Neural crest cell (in vitro differentiated cells): ENCODE measurements around the gene ARHGEF10L. TPM values are rescaled to one million over a fixed set of nuclear protein-coding genes. Genes with fewer than 3 reads are reported as not detected.

ENCODE experiments used
- DNase-seq: peaks from one replicate; pipeline ENCODE4 v3.0.0; 2021; ENCODE audit warnings: low read depth, mixed read lengths, low spot score
- H3K27ac Mint-ChIP-seq: one replicate; pipeline ENCODE4 v1.8.0; 2021; ENCODE audit warnings: mild to moderate bottlenecking, mixed read lengths; ENCODE audit not compliant: unreplicated experiment
- H3K27me3 Mint-ChIP-seq: 2 replicates; pipeline ENCODE4 v1.8.0; 2021; ENCODE audit warnings: low read depth, mild to moderate bottlenecking, mixed read lengths
- H3K36me3 Mint-ChIP-seq: 2 replicates; pipeline ENCODE4 v1.8.0; 2021; ENCODE audit warnings: low read depth, mild to moderate bottlenecking, mixed read lengths
- H3K4me1 Mint-ChIP-seq: 2 replicates; pipeline ENCODE4 v1.8.0; 2021; ENCODE audit warnings: mixed read lengths
- H3K4me3 Mint-ChIP-seq: one replicate; pipeline ENCODE4 v1.8.0; 2021; ENCODE audit warnings: mild to moderate bottlenecking, mixed read lengths
- H3K9me3 Mint-ChIP-seq: 2 replicates; pipeline ENCODE4 v1.8.0; 2021; ENCODE audit warnings: mixed read lengths
- total RNA-seq: library from RNA; stranded (reverse); gene quantifications from 2 replicates; pipeline ENCODE4 v1.2.1, GENCODE V29; 2021
- TF ChIP-seq, protein P1 (sequence below): fragments of 200-600 bp; sonication (generic); conservative IDR thresholded peaks from 2 replicates; pipeline ENCODE4 v1.5.0; 2021; ENCODE audit warnings: antibody characterized with exemption, mild to moderate bottlenecking

Gene ARHGEF10L
- total RNA-seq, 1 donor from 2014 or later: 22.2 TPM

DNA sequence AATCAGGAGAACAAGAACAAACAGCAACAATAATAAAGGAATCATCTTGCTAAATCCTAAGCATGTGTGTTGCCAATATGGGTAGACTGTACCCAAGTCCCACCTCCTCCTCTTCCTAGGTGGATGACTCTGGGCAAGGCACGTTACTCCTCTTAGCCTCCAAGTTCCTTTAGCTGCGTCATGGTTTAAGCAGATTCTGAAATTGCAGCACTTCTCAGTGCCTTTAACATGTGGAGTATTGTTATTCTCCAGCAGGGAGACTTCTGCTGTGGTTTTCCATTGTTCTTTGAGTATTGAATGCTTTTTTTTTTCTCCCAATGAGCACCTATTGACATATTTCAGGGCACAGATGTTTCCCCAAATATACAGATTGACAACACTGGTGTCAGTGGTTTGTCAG is 15.5 kb downstream of the ARHGEF10L start:
- TF ChIP-seq, protein P1, sequence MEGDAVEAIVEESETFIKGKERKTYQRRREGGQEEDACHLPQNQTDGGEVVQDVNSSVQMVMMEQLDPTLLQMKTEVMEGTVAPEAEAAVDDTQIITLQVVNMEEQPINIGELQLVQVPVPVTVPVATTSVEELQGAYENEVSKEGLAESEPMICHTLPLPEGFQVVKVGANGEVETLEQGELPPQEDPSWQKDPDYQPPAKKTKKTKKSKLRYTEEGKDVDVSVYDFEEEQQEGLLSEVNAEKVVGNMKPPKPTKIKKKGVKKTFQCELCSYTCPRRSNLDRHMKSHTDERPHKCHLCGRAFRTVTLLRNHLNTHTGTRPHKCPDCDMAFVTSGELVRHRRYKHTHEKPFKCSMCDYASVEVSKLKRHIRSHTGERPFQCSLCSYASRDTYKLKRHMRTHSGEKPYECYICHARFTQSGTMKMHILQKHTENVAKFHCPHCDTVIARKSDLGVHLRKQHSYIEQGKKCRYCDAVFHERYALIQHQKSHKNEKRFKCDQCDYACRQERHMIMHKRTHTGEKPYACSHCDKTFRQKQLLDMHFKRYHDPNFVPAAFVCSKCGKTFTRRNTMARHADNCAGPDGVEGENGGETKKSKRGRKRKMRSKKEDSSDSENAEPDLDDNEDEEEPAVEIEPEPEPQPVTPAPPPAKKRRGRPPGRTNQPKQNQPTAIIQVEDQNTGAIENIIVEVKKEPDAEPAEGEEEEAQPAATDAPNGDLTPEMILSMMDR: no peak
- Mint-ChIP-seq H3K36me3 (no peaks in the 10 kb centered on the region), H3K9me3 (no peaks in the 10 kb centered on the region), H3K27ac (no peak overlapping the region), H3K27me3 (no peaks in the 10 kb centered on the region), H3K4me1 (peaks cover 34% of the 10 kb centered on the region), H3K4me3 (no peak overlapping the region)
- DNase-seq: no peak

GRCh38 chr1:17557986-17558385 is 18.5 kb downstream of the ARHGEF10L start:
- DNase-seq: no peak
- peaks cover 29% of the 10 kb centered on the region for H3K4me1 Mint-ChIP-seq
- no peaks in the 10 kb centered on the region for H3K9me3 Mint-ChIP-seq
- H3K36me3 Mint-ChIP-seq: no peaks in the 10 kb centered on the region
- no peaks in the 10 kb centered on the region for H3K27me3 Mint-ChIP-seq
- TF ChIP-seq, protein P1: no peak
- no peak overlapping the region for H3K27ac Mint-ChIP-seq
- no peak overlapping the region for H3K4me3 Mint-ChIP-seq

GRCh38 chr1:17558541-17558940 is 19.0 kb downstream of the ARHGEF10L start:
- Mint-ChIP-seq H3K36me3 (no peaks in the 10 kb centered on the region), H3K4me1 (peaks cover 32% of the 10 kb centered on the region), H3K27ac (no peak overlapping the region), H3K27me3 (no peaks in the 10 kb centered on the region), H3K4me3 (no peak overlapping the region), H3K9me3 (no peaks in the 10 kb centered on the region)
- no peak for DNase-seq
- TF ChIP-seq, protein P1: no peak

DNA sequence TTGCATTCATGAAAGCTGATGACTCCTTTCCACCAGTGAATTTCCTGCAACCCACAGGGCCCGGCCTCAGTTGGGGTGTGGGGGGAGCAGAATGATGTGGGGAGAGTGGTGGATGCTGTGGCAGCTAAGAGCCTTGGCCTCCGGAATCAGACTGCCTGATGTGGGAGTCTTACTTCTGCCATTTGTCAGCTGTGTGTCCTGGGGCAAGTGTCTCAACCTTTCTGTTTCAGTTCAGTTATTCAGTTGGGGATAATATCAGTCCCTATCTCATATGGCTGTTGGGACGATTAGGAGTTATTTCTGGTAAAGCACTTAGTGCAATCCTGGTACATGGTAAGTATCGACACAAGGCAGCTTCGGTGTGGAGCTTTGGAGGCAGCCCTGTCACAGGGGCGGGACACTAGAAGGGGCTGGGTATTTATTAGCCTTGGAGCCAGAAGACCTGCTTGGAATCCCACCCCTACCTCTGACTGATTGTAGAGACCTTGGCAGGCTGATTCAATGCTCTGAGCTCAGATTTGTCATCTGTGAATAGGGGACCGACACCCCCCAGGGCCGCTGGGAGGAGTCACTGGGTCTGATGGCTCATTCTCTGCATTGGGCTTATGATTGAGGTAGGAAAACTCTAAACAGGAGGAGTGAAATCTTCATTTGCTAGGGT is 19.6 kb downstream of the ARHGEF10L start:
- Mint-ChIP-seq H3K4me3 (no peak overlapping the region), H3K36me3 (no peaks in the 10 kb centered on the region), H3K9me3 (no peaks in the 10 kb centered on the region), H3K27me3 (no peaks in the 10 kb centered on the region), H3K27ac (no peak overlapping the region), H3K4me1 (peaks cover 30% of the 10 kb centered on the region)
- TF ChIP-seq, protein P1: no peak
- no peak for DNase-seq

DNA sequence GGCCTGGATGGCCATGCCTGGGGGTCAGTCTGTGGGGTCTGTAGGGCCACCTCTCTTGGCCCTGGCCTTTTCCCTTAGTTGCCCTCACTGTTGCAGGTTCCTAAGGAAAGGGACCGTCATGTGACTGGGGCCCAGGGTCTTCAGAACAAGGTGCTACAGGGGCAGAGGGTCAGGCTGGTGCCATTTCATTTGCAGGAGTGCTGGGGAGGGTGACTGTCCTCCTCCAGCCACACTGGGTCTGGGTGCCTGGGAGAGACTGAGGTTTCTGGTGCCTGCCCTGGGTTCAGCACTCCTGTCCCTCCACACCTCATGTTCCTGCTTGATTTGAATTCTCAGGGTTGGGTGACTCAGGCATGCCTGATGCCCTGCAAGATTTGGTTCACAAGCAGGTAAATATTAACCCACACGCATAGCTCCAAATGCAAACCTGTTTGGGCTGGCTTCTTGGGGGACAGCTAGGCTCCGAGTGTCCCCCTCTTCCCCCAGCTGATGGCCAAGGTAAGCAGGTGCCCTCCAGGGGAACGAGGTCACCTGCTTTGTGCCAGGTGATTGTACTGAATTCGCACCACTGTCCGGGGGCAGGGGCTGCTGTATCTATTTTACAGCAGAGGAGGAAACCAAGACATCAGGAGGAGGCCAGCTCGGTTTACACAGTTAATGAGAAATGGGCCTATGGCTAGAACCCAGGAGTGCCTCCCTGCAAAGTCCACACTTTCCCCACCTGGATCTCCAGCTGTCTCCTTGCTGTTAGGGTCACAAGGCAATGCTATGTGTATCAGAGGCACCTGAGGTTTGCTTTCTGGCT is 20.3 kb downstream of the ARHGEF10L start:
- TF ChIP-seq, protein P1: no peak
- Mint-ChIP-seq H3K9me3 (no peaks in the 10 kb centered on the region), H3K4me3 (no peak overlapping the region), H3K4me1 (peaks cover 34% of the 10 kb centered on the region), H3K27ac (no peak overlapping the region), H3K36me3 (no peaks in the 10 kb centered on the region), H3K27me3 (no peaks in the 10 kb centered on the region)
- no peak for DNase-seq
